SJSA1 (cell line): Measurements from ENCODE around the gene NQO1. TPM values are rescaled to one million over a fixed set of nuclear protein-coding genes. Genes with fewer than 3 reads are reported as not detected.
A peak's percentile ranks its signal among the peaks of the same experiment; 100 is the strongest.
"Not testable (repeated sequence)": the region's sequence is repeated elsewhere in the genome, so short reads cannot be mapped to it uniquely, and the experiment has no call there.

Experiments
- DNase-seq, 2 experiments: peaks; one replicate each; pipeline ENCODE4 v3.0.0-alpha.2; 2015 to 2020; ENCODE audit warnings: low spot score in 2 of 2, low read depth in 1 of 2
- H3K27ac ChIP-seq: fragments of 250-450 bp; sonication (Bioruptor Pico); 2 replicates; pipeline ENCODE4 v1.5.1; 2020; ENCODE audit warnings: mild to moderate bottlenecking, moderate library complexity
- H3K27me3 ChIP-seq: fragments of 250-450 bp; sonication (Bioruptor Pico); replicated peaks from 2 replicates; pipeline ENCODE4 v1.5.1; 2020; ENCODE audit warnings: mild to moderate bottlenecking, moderate library complexity
- H3K36me3 ChIP-seq: fragments of 250-450 bp; sonication (Bioruptor Pico); 2 replicates; pipeline ENCODE4 v1.5.1; 2020; ENCODE audit warnings: mild to moderate bottlenecking
- H3K4me1 ChIP-seq: fragments of 250-450 bp; sonication (Bioruptor Pico); replicated peaks from 2 replicates; pipeline ENCODE4 v1.6.1; 2021; ENCODE audit warnings: mild to moderate bottlenecking
- H3K4me3 ChIP-seq: fragments of 250-450 bp; sonication (Bioruptor Pico); 2 replicates; pipeline ENCODE4 v1.5.1; 2020; ENCODE audit warnings: mild to moderate bottlenecking
- H3K9me3 ChIP-seq: fragments of 250-450 bp; sonication (Bioruptor Pico); replicated peaks from 2 replicates; pipeline ENCODE4 v1.5.1; 2020; ENCODE audit warnings: mild to moderate bottlenecking
- total RNA-seq: library from RNA; depleted of rRNA; stranded (reverse); fragments of >200 nt; shearing (Covaris generic); gene quantifications from 2 replicates; pipeline ENCODE4 v1.2.3, GENCODE V29; 2014

NQO1 gene
- total RNA-seq, 1 experiment from 2014 or later = 290 TPM

DNA sequence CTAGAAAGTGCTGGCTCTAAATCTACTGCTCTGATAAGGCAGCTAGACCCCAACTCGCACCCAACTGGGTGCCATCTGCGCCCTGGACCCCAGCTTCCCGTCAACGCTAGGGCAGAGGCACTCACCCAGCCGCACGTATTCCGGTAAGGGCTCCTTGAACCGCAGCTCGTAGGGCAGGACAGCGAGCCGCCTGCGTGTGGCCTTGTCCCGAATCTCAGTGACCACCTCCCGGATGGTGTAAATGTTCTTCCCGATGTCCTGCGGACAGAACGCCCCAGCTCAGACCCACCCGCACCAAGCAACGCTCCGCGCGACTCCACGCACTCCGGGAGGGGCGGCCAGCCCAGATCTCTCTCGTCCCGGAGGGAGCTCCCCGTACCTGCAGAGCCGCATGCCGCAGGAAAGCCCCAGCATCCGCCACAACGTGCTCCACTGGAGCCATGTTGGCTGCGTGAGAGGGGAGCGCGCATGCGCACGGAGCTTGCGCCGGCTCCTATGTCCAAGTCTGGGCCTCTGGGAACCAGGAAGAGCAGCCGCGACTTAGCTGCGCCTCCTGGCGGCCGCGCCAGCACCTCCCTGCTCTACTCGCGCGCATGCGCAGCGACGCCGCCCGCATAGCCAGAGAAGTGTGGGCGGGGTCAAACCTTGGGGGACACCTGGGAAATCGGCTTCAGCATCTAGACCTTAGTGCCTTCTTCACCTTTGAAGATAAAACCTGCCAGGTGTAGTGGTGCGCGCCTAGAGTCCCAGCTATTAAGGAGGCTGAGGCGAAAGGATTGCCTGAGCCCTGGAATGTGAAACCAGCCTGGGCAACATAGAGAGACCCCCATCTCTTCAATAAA is 28.3 kb upstream of the NQO1 start, which contains the start of gene NOB1:
NOB1 (minus strand) TSS at position 458 of the 842 bp plus-strand sequence; CDS start at position 442, 16 bp downstream.
- peaks cover 43% of the 10 kb centered on the region for H3K36me3 ChIP-seq
- H3K27me3 ChIP-seq = no peaks in the 10 kb centered on the region
- no peaks in the 10 kb centered on the region for H3K9me3 ChIP-seq
- peak within 1 kb of the TSS; percentile 40 for H3K27ac ChIP-seq
- DNase-seq = peak; percentile 94 to 97
- H3K4me1 ChIP-seq = peaks cover 11% of the 10 kb centered on the region
- H3K4me3 ChIP-seq = peak within 1 kb of the TSS; percentile 79

DNA sequence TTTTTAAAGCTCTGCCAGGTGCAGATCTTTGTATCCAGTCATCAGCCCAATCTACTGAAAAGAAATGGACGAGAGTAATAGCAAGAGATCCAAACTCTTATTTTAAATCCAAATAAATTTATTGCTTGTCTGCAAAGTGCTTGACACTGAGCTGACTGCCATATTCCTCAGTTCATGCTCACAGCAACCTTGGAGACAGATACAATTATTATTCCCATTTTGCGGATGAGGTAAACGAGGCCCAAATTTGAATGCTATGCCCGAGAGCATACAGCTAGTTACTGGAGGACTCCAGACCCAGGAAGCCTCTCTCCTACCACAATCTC is 27.7 kb upstream of the NQO1 start:
- H3K9me3 ChIP-seq = no peaks in the 10 kb centered on the region
- H3K27me3 ChIP-seq = no peaks in the 10 kb centered on the region
- DNase-seq = no peak
- H3K36me3 ChIP-seq = peaks cover 48% of the 10 kb centered on the region
- peak overlapping the region; percentile 40 for H3K27ac ChIP-seq
- H3K4me1 ChIP-seq = peaks cover 11% of the 10 kb centered on the region
- peak overlapping the region; percentile 79 for H3K4me3 ChIP-seq

DNA sequence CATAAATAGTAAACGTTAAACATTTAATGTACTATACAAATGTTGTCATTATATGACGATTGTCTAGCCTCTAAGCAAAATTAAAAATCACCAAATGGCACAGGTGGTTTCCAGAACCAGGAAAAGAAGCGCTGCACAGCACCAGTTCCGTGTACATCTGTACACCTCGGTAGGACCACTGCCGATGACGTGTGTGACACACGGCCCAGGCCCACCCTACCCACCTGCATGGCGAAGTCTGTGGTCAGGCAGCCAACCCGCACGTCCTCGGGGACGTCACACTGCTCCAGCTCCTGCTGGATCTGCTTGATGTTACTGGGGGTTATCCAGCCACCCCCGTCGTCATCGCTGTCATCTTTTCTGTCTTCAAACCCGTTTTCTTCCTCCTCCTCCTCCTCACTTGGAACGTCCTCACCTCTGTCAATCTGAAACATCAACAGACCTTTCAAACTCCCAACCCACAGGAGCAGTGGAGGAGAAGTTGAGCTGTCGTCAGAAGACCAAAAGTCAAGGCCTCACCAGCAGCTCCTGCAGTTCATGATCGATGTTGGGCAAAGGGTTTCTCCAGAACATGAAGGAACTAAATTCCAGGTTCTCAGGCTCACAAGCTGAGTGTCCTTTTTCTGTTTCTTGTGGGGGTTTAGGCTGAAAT is 22.5 kb upstream of the NQO1 start:
- H3K9me3 ChIP-seq = no peaks in the 10 kb centered on the region; the same call in 1 of the 2 replicates
- H3K4me3 ChIP-seq = no peak overlapping the region
- H3K27me3 ChIP-seq = no peaks in the 10 kb centered on the region
- DNase-seq = no peak
- no peak overlapping the region for H3K27ac ChIP-seq
- peaks cover 7% of the 10 kb centered on the region for H3K4me1 ChIP-seq
- peaks cover 90% of the 10 kb centered on the region for H3K36me3 ChIP-seq

DNA sequence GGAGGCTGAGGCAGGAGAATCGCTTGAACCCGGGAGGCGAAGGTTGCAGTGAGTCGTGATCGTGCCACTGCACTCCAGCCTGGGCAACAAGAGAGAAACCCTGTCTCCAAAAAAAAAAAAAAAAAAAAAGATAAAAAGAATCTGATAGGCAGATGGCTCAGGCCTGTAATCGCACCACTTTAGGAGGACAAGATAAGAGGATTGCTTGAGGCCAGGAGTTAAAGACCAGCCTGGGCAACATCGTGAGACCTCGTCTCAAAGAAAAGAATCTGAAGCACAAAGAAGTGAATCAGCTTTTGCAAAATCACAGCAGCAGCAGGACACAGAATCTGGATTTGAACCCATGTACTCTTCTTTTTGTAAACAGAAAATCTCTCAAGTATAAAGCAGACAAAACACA is 20.8 kb upstream of the NQO1 start:
- no peak overlapping the region for H3K27ac ChIP-seq
- H3K9me3 ChIP-seq = no peaks in the 10 kb centered on the region; the same call in 1 of the 2 replicates
- H3K4me3 ChIP-seq = no peak overlapping the region
- H3K27me3 ChIP-seq = no peaks in the 10 kb centered on the region
- peaks cover 91% of the 10 kb centered on the region for H3K36me3 ChIP-seq
- DNase-seq = no peak
- H3K4me1 ChIP-seq = no peaks in the 10 kb centered on the region

DNA sequence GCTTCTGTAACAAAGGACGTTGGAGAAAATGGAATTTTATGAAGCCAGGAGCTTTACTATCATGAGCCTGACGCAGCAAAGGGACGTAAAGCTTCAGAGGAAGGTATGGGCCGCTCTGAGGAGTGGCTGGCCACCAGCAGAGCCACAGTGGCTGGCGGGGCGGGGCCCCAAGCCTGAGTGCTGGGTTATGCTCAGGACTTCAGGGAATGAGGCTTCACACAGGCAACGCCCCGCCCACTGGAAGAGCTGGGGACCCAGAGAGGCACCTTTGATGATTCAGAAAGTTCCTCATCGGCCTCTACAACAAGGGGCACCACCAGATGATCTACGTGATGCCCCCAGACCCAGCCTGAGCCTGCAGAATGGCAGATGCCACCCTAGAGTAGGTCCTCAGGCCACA is 19.6 kb upstream of the NQO1 start:
- DNase-seq = no peak
- H3K36me3 ChIP-seq = peaks cover 91% of the 10 kb centered on the region
- H3K4me3 ChIP-seq = no peak overlapping the region
- H3K27me3 ChIP-seq = no peaks in the 10 kb centered on the region
- no peaks in the 10 kb centered on the region for H3K4me1 ChIP-seq
- no peak overlapping the region for H3K27ac ChIP-seq
- H3K9me3 ChIP-seq = no peaks in the 10 kb centered on the region; the same call in 1 of the 2 replicates

DNA sequence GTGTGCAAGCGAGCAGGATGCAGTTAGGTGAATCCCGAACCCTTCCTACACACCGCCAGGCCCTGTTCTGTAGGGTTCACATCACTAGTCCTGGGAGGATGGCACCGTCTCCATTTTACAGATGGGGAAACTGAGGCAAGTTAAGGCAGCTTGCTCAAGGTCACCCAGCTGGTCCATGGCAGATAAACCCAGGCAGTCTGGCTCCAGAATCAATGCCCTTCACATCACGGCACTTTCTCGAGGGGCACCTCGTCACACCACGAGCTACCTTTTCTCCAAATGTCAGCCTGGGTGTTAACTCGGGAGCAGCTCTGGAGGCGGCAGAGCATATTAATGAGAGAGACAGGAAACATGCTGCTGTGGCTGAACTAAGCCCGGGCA is 18.9 kb upstream of the NQO1 start:
- Histone ChIP-seq H3K4me1 (no peaks in the 10 kb centered on the region), H3K27ac (no peak overlapping the region), H3K36me3 (peaks cover 88% of the 10 kb centered on the region), H3K9me3 (no peaks in the 10 kb centered on the region; the same call in 1 of the 2 replicates), H3K27me3 (no peaks in the 10 kb centered on the region), H3K4me3 (no peak overlapping the region)
- no peak for DNase-seq

DNA sequence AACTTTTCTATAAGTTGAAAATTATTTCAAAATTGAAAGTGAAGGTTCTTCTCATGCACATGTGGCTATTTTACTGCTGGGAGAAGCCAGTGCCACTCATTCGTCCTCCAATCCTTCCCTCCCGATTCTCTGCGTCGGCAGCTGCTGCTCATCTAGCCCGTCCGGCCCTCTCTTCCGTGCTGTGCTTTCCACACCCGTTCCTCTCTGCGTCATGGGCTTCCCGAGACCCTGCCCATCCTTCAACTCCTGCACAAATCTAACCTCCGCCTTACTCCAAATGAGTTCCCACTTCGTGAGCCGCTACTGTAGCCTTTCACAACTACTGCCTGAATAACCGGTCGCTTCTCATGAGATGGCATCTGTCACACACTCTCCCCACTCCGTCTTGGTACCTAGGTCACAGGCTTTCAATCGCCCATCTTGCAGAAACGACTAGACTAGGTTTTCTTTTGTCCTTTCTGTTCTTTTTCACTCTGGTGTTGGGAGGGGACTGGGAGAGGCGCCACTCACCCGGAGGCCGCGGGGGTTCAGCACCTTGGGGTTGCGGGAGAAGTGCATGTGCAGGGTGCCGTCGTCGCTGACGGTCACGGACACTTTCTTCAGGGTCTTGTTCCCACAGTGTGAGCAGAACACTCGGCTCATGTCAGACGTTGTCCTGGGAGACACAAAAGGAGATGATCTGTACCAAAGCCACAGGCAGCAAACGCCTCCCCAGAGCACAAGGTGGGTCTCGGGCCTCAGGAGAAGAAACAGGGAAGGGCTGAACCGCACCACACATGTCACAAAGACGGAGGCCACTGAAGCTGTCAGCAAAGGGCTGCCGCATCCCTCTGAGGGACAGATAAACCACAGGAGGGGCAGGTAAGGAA is 18.2 kb upstream of the NQO1 start:
- DNase-seq = no peak
- H3K27ac ChIP-seq = no peak overlapping the region
- H3K4me1 ChIP-seq = no peaks in the 10 kb centered on the region
- no peak overlapping the region for H3K4me3 ChIP-seq
- H3K27me3 ChIP-seq = no peaks in the 10 kb centered on the region
- peaks cover 92% of the 10 kb centered on the region for H3K36me3 ChIP-seq
- no peaks in the 10 kb centered on the region; the same call in 1 of the 2 replicates for H3K9me3 ChIP-seq

DNA sequence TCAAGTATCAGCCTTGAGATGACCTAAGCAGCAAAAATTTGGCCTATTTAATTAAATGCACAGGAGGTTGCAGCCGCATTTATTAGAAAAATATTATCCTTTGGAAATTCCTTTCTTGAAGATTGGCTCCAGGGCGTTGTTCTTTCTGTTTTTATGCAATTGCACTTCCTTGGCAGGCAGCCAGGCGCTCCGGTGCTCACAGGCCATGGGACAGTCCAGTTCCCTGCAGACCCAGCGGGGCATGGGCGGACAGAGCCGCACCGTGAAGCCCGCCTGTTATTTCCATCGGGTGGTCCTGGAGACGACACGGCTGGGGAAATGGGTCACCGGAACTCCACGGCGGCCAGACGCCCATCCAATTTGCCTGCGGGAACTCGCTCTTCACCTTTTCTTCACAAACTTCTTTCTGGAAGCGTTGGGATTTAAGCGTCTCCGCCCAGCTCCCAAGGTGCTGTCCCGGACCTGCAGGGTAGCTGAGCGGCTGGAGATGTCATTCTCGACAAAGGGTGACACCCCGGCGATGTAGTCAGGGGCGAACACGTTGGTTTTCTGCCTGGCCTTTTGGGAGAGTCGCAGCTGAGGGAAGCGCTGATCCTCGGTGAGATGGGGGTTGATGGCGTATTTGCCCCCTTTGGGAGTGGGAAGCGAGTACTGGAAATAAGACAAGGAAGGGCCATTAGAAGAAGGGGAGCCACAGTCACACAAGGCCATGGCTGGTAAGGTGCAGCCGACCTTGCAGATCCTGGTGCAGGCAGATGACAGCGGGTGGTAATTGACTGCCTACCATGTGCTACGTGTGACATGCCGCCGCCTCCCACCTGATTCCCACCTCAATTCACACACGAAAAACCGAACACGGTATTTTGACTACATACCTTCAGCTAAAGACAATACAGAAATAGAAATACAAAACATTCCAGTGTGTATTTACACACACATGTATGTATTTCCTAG is 15.9 kb upstream of the NQO1 start:
- Histone ChIP-seq H3K36me3 (peaks cover 70% of the 10 kb centered on the region), H3K27ac (no peak overlapping the region)
- DNase-seq = no peak

DNA sequence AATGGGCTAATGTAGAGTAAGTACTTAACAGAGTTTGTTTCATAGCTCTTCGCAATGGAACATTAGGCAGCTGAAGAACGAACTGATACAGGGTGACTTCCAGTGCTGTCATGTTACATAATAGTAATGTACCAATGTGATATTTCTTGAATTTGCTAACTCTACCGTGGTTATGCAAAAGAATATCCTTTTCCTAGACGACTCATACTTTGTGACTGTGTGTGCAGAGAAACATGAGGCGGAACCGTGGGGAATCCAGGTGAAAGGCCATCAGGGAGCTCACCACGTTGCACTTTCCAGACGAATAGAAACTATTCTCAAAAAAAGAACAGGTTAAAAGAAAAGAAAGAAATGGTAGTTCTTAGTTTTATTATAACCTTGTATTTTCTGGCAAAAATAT is 15.2 kb upstream of the NQO1 start:
- H3K36me3 ChIP-seq = peaks cover 65% of the 10 kb centered on the region
- H3K9me3 ChIP-seq = no peaks in the 10 kb centered on the region
- no peaks in the 10 kb centered on the region for H3K4me1 ChIP-seq
- H3K4me3 ChIP-seq = no peak overlapping the region
- no peak for DNase-seq
- no peak overlapping the region for H3K27ac ChIP-seq
- no peaks in the 10 kb centered on the region for H3K27me3 ChIP-seq

More for the DNA sequence above, 15.9 kb upstream of the NQO1 start:
- no peak overlapping the region for H3K4me3 ChIP-seq
- H3K4me1 ChIP-seq = no peaks in the 10 kb centered on the region
- no peaks in the 10 kb centered on the region for H3K9me3 ChIP-seq
- no peaks in the 10 kb centered on the region for H3K27me3 ChIP-seq

DNA sequence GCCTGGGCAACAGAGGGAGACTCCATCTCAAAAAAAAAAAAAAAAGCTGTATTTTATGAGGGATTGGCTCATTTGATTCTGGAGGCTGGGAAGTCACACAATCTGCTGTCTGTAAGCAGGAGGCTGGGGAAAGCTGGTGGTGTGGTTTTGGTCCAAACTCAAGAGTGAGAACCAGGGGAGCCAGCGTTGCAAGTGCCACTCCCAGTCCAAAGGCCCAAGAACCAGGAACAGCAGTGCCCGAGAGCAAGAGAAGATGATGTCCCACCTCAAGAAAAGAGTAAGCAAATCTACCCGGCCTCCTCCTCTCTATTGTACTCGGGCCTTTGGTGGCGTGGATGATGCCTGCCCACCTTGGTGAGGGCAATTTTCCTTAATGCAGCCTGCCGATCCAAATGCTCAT is 5.7 kb upstream of the NQO1 start:
- H3K27me3 ChIP-seq = no peaks in the 10 kb centered on the region
- H3K27ac ChIP-seq = no peak overlapping the region

DNA sequence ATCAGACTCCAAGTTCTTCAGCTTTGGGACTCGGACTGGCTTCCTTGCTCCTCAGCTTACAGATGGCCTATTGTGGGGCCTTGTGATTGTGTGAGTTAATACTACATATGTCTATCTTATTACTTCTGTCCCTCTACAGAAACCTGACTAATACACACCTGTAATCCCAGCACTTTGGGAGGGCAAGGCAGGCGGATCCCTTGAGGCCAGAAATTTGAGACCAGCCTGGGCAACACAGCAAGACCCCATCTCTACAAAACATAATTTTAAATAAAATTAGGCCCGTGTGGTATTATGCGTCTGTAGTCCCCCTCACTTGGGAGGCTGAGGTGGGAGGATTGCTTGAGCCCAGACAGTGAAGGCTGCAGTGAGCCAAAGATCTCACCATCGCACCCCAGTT is 4.9 kb upstream of the NQO1 start:
- H3K27ac ChIP-seq, H3K4me3 ChIP-seq, H3K9me3 ChIP-seq, DNase-seq, H3K27me3 ChIP-seq, H3K36me3 ChIP-seq: not testable (repeated sequence)
- peaks cover 16% of the 10 kb centered on the region for H3K4me1 ChIP-seq

More for the DNA sequence above, 5.7 kb upstream of the NQO1 start:
- Histone ChIP-seq H3K4me1 (peaks cover 9% of the 10 kb centered on the region), H3K4me3 (no peak overlapping the region), H3K36me3 (no peaks in the 10 kb centered on the region), H3K9me3 (no peaks in the 10 kb centered on the region)
- no peak for DNase-seq

DNA sequence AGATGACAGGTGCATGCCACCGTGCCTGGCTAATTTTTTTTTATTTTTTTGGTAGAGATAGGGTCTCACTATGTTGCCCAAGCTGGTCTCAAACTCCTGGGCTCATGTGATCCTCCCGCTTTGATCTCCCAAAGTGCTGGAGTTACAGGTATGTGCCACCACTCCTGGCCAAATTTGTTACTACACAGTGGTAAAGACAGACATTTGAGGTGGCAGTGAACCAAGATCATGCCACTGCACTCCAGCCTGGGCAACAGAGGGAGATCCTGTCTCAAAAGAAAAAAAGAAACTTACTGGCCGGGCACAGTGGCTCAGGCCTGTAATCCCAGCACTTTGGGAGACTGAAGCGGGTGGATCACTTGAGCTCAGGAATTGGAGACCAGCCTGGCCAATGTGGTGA is 2.7 kb upstream of the NQO1 start:
- not testable (repeated sequence) for H3K27me3 ChIP-seq, DNase-seq, H3K9me3 ChIP-seq, H3K27ac ChIP-seq, H3K4me3 ChIP-seq, H3K36me3 ChIP-seq
- peaks cover 31% of the 10 kb centered on the region for H3K4me1 ChIP-seq

DNA sequence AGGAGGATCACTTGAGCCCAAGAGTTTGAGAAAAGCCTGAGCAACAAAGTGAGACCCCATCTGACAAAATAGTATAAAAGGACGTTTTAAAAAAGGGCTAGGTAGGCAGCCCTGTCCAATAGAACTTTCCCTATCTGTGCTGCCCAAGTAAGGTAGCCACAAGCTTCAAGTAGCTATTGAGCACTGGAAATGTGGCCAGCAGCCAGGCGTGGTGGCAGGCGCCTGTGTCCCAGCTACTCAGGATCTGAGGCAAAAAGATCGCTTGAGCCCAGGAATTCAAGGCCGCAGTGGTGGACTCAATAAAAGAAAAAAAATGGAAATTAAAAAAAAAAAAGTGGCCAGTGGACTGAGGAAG is 1.5 kb upstream of the NQO1 start:
- Histone ChIP-seq H3K27ac (peak overlapping the region; percentile 97), H3K36me3 (peaks cover 3% of the 10 kb centered on the region; the same call in 1 of the 2 replicates)

More for the DNA sequence above, 1.5 kb upstream of the NQO1 start:
- DNase-seq = no peak
- H3K27me3 ChIP-seq = no peaks in the 10 kb centered on the region
- H3K4me3 ChIP-seq = no peak overlapping the region
- H3K4me1 ChIP-seq = peaks cover 31% of the 10 kb centered on the region
- no peaks in the 10 kb centered on the region for H3K9me3 ChIP-seq
